HepG2 (cell line): ENCODE results near the gene TMX2. TPM values are rescaled to one million over a fixed set of nuclear protein-coding genes. Genes with fewer than 3 reads are reported as not detected.

Experiments used
- AHDC1 ChIP-seq: sonication (generic); formaldehyde crosslinking; IDR thresholded peaks from 2 replicates; pipeline ENCODE4 v1.5.1; 2020; ENCODE audit warnings: mild to moderate bottlenecking, missing genetic modification reagents, borderline replicate concordance
- DBP ChIP-seq: sonication (generic); formaldehyde crosslinking; IDR thresholded peaks from 2 replicates; pipeline ENCODE4 v1.4.0; 2020; ENCODE audit warnings: missing genetic modification reagents; ENCODE audit errors: not compliant biosample characterization
- E2F1 ChIP-seq: sonication (generic); formaldehyde crosslinking; IDR thresholded peaks from 2 replicates; pipeline ENCODE4 v1.5.0; 2020; ENCODE audit warnings: missing genetic modification reagents
- MLLT10 ChIP-seq: sonication (generic); formaldehyde crosslinking; IDR thresholded peaks from 2 replicates; pipeline ENCODE4 v1.4.0; 2020; ENCODE audit warnings: missing genetic modification reagents
- MYNN ChIP-seq: sonication (generic); formaldehyde crosslinking; IDR thresholded peaks from 2 replicates; pipeline ENCODE4 v1.4.0; 2020; ENCODE audit warnings: mild to moderate bottlenecking, low read depth, missing genetic modification reagents
- PATZ1 ChIP-seq: sonication (generic); formaldehyde crosslinking; IDR thresholded peaks from 2 replicates; pipeline ENCODE4 v1.4.0; 2020; ENCODE audit warnings: missing genetic modification reagents
- POLR2AphosphoS2 ChIP-seq: IDR thresholded peaks from 2 replicates; pipeline ENCODE4 v1.6.1; 2011; ENCODE audit warnings: low read depth, low read length, improper control_type of control experiment
- RFXANK ChIP-seq: IDR thresholded peaks from 2 replicates; pipeline ENCODE4 v1.6.1; 2016
- RXRA ChIP-seq: sonication (generic); formaldehyde crosslinking; IDR thresholded peaks from 2 replicates; pipeline ENCODE4 v1.5.1; 2020; ENCODE audit warnings: missing genetic modification reagents
- SATB2 ChIP-seq: sonication (generic); formaldehyde crosslinking; IDR thresholded peaks from 2 replicates; pipeline ENCODE4 v1.5.0; 2020; ENCODE audit warnings: missing genetic modification reagents
- SNAI1 ChIP-seq: sonication (generic); formaldehyde crosslinking; IDR thresholded peaks from 2 replicates; pipeline ENCODE4 v1.5.0; 2020; ENCODE audit warnings: mild to moderate bottlenecking, missing genetic modification reagents, borderline replicate concordance
- SNRNP70 ChIP-seq: fragments of 200-400 bp; formaldehyde crosslinking; IDR thresholded peaks from 2 replicates; pipeline ENCODE4 v1.6.1; 2017; ENCODE audit warnings: mild to moderate bottlenecking, low read depth, low read length, moderate library complexity
- SOX5 ChIP-seq: IDR thresholded peaks from 2 replicates; pipeline ENCODE4 v1.6.1; 2016; ENCODE audit warnings: borderline replicate concordance
- TFAP4 ChIP-seq: sonication (generic); IDR thresholded peaks from 2 replicates; pipeline ENCODE4 v1.6.1; 2016; ENCODE audit warnings: low read depth, borderline replicate concordance
- ZNF121 ChIP-seq: sonication (generic); formaldehyde crosslinking; IDR thresholded peaks from 2 replicates; pipeline ENCODE4 v1.5.0; 2020; ENCODE audit warnings: mild to moderate bottlenecking, missing genetic modification reagents
- ZXDC ChIP-seq: sonication (generic); formaldehyde crosslinking; IDR thresholded peaks from 2 replicates; pipeline ENCODE4 v1.5.0; 2020; ENCODE audit warnings: mild to moderate bottlenecking, missing genetic modification reagents
- polyA plus RNA-seq, 8 experiments: library from polyadenylated mRNA; depleted of rRNA in 3 of 8; stranded (reverse) in 7 of 8; unstranded in 1 of 8; fragments of >200 nt; fragmentation: Illumina TruSeq in 4 of 8; extraction: Trizol in 4 of 8; gene quantifications; 2 replicates each; pipeline versions ENCODE4 v1.2.1 to v1.2.3, GENCODE V29; 2011 to 2016; ENCODE audit warnings: low read depth in 4 of 8, missing spikeins in 1 of 8, mixed read lengths in 1 of 8; ENCODE audit not compliant: insufficient read depth in 1 of 8
- total RNA-seq, 5 experiments: library from RNA; depleted of rRNA; stranded (reverse); fragments of >200 nt; fragmentation: Illumina TruSeq; extraction: Trizol; gene quantifications; 2 replicates each; pipeline ENCODE4 v1.2.3, GENCODE V29; 2016; ENCODE audit warnings: low read depth in 1 of 5

Gene TMX2
- total and polyA plus RNA-seq, 2 of the 13 experiments (the other 11 are each of a cell fraction or from before 2014, with no cell fraction given) = 84.5 to 129 TPM

GRCh38 chr11:57667736-57668433 lies 44.5 kb upstream of the TMX2 start, which contains the start of gene ZDHHC5 (continued):
- TF ChIP-seq AHDC1 (CRISPR knock-in tag) (no peak), SATB2 (no peak), ZXDC (CRISPR knock-in tag) (no peak), RFXANK (CRISPR knock-in tag) (no peak), PATZ1 (CRISPR knock-in tag) (peak; percentile 67; the same call in 1 of the 2 replicates), DBP (CRISPR knock-in tag) (no peak), MLLT10 (CRISPR knock-in tag) (no peak), SNRNP70 (no peak), POLR2AphosphoS2 (no peak), MYNN (CRISPR knock-in tag) (no peak), RXRA (CRISPR knock-in tag) (0 out of 2 replicates have a peak, but pooled peaks have one; percentile 26), E2F1 (CRISPR knock-in tag) (peak; percentile 54; the same call in 1 of the 2 replicates), ZNF121 (CRISPR knock-in tag) (no peak), SNAI1 (CRISPR knock-in tag) (no peak), TFAP4 (0 out of 2 replicates have a peak, but pooled peaks have one; percentile 8), SOX5 (CRISPR knock-in tag) (peak; percentile 61; the same call in 1 of the 2 replicates)
